Measurements from ENCODE around the gene ACP7. TPM values are rescaled to one million over a fixed set of nuclear protein-coding genes. Genes with fewer than 3 reads are reported as not detected.

The ACP7 gene
- total RNA-seq, 1 experiment from 2014 or later = 0.15 TPM

- Histone ChIP-seq H2BK5ac (ENCODE audit: insufficient read length, low read length) (no peak overlapping the region), H3T11ph (ENCODE audit: low read length) (no peak overlapping the region), H3K56ac (ENCODE audit: insufficient read length, low read depth, low read length) (no peak overlapping the region), H3K9ac (ENCODE audit: extremely low read depth, insufficient read length, low read length) (no peak overlapping the region), H4K8ac (replicated peaks; ENCODE audit: insufficient read length, low read depth, low read length) (no peak overlapping the region), H3K27me3 (ENCODE audit: insufficient read depth, low read length) (no peaks in the 10 kb centered on the region; the same call in 1 of the 2 replicates), H3K27ac (ENCODE audit: insufficient read length, low read depth, low read length) (no peak overlapping the region), H2BK12ac (ENCODE audit: insufficient read length, low read depth, low read length) (no peak overlapping the region), H4K91ac (ENCODE audit: insufficient read length, low read depth, low read length) (no peak overlapping the region), H3K18ac (ENCODE audit: insufficient read length, low read depth, low read length) (no peak overlapping the region), H3K23ac (ENCODE audit: insufficient read length, low read depth, low read length) (no peak overlapping the region), H3K9me3 (ENCODE audit: control insufficient read depth, low read depth, low read length) (no peaks in the 10 kb centered on the region), H4K5ac (ENCODE audit: insufficient read length, low read depth, low read length) (no peak overlapping the region), H3K4me2 (ENCODE audit: insufficient read depth, insufficient read length, low read length) (no peak overlapping the region), H3K79me2 (ENCODE audit: insufficient read depth, low read length) (no peaks in the 10 kb centered on the region), H3K4ac (ENCODE audit: low read depth, low read length) (no peak overlapping the region), H2BK15ac (ENCODE audit: low read depth, low read length) (no peak overlapping the region), H3K4me1 (ENCODE audit: insufficient read depth, low read length) (no peaks in the 10 kb centered on the region), H3K23me2 (ENCODE audit: insufficient read length, low read depth, low read length, poor library complexity, severe bottlenecking) (no peaks in the 10 kb centered on the region), H3K14ac (ENCODE audit: insufficient read depth, low read length) (no peak overlapping the region), H2AK5ac (ENCODE audit: insufficient read length, low read length) (no peak overlapping the region), H2BK20ac (ENCODE audit: low read depth, low read length, poor library complexity, severe bottlenecking) (no peak overlapping the region), H2AFZ (ENCODE audit: low read length) (no peak overlapping the region), H2BK120ac (ENCODE audit: low read depth, low read length, poor library complexity, severe bottlenecking) (no peak overlapping the region), H3K79me1 (ENCODE audit: insufficient read depth, low read depth, low read length, poor library complexity, severe bottlenecking) (no peaks in the 10 kb centered on the region), H4K20me1 (ENCODE audit: control insufficient read depth, insufficient read depth, insufficient read length) (no peaks in the 10 kb centered on the region)
- Mint-ChIP-seq H3K36me3 (ENCODE audit: insufficient read depth in 1 of 3, low read depth in 3 of 3) (no peaks in the 10 kb centered on the region), H3K4me1 (peaks cover 4% of the 10 kb centered on the region in 2 experiments; a peak in 1 of 4 replicates), H3K27ac (no peak overlapping the region), H3K4me3 (no peak overlapping the region), H3K27me3 (ENCODE audit: low read depth) (peaks cover 22% of the 10 kb centered on the region), H3K9me3 (no peaks in the 10 kb centered on the region)
- no peak for DNase-seq
- TF ChIP-seq CTCF (conservative IDR thresholded peaks at IDR 0.05) = no peak
- WGBS (ENCODE audit: extremely low coverage, insufficient read length, low lambda C conversion rate) = no CpG with 5 or more reads among the region's 7 CpGs
Measured at GRCh38 chr19:39106194-39106593, 22.0 kb downstream of the ACP7 start.

Data from H9 (cell line).